HG03521 (cell line): ENCODE measurements around the gene GUCY1A1.
"Not testable (repeated sequence)": the region's sequence is repeated elsewhere in the genome, so short reads cannot be mapped to it uniquely, and the experiment has no call there.

ENCODE experiments used
- ATAC-seq: cut with Tn5 transposase; IDR thresholded peaks from one replicate; pipeline ENCODE4 v1.9.1; 2021; ENCODE audit warnings: mild to moderate bottlenecking, moderate library complexity; ENCODE audit not compliant: unreplicated experiment

Gene GUCY1A1

GRCh38 chr4:155666344-155667221 lies at the start of gene GUCY1A1:
Gene GUCY1A1, plus strand, starts transcription at chr4:155666848. Its CDS starts 30,020 bp downstream, at chr4:155696868.
- ATAC-seq, result peak; percentile 25

GRCh38 chr4:155617296-155617695 lies 49.4 kb upstream of the GUCY1A1 start:
- no peak for ATAC-seq

- ATAC-seq, result no peak
Observed at GRCh38 chr4:155618183-155618838, 48.3 kb upstream of the GUCY1A1 start.

GRCh38 chr4:155620637-155621036 lies 46.0 kb upstream of the GUCY1A1 start:
- no peak for ATAC-seq

- ATAC-seq, result peak; percentile 85
Observed at GRCh38 chr4:155624478-155624877, 42.2 kb upstream of the GUCY1A1 start.

GRCh38 chr4:155626561-155626960 lies 40.1 kb upstream of the GUCY1A1 start:
- no peak for ATAC-seq

GRCh38 chr4:155629183-155629825 lies 37.3 kb upstream of the GUCY1A1 start:
- ATAC-seq, result no peak

GRCh38 chr4:155629956-155630355 lies 36.7 kb upstream of the GUCY1A1 start:
- ATAC-seq, result no peak

GRCh38 chr4:155632310-155632840 lies 34.3 kb upstream of the GUCY1A1 start:
- no peak for ATAC-seq

GRCh38 chr4:155638195-155638965 lies 28.3 kb upstream of the GUCY1A1 start:
- ATAC-seq, result no peak

GRCh38 chr4:155639704-155640523 lies 26.7 kb upstream of the GUCY1A1 start:
- ATAC-seq, result peak; percentile 74

GRCh38 chr4:155640751-155641150 lies 25.9 kb upstream of the GUCY1A1 start:
- no peak for ATAC-seq

GRCh38 chr4:155643087-155643486 lies 23.6 kb upstream of the GUCY1A1 start:
- ATAC-seq, result no peak

GRCh38 chr4:155646001-155646400 lies 20.6 kb upstream of the GUCY1A1 start:
- ATAC-seq, result no peak

GRCh38 chr4:155650785-155651184 lies 15.9 kb upstream of the GUCY1A1 start:
- ATAC-seq, result not testable (repeated sequence)

GRCh38 chr4:155653052-155653451 lies 13.6 kb upstream of the GUCY1A1 start:
- no peak for ATAC-seq

GRCh38 chr4:155656025-155656424 lies 10.6 kb upstream of the GUCY1A1 start:
- no peak for ATAC-seq

- no peak for ATAC-seq
Observed at GRCh38 chr4:155657169-155657568, 9.5 kb upstream of the GUCY1A1 start.

- ATAC-seq, result no peak
Observed at GRCh38 chr4:155657985-155658680, 8.5 kb upstream of the GUCY1A1 start.
